Measurements from ENCODE around the gene KLHL4. TPM values are rescaled to one million over a fixed set of nuclear protein-coding genes. Genes with fewer than 3 reads are reported as not detected.
"Not testable (repeated sequence)": the region's sequence is repeated elsewhere in the genome, so short reads cannot be mapped to it uniquely, and the experiment has no call there.

KLHL4 gene
- total and polyA plus RNA-seq, 10 donors: 0.20 to 3.6 (median 2.6) TPM

GRCh38 chrX:87693204-87693603 lies 175.6 kb downstream of the KLHL4 start:
- DNase-seq: no peak
- intact Hi-C loops (cut with DNase I; ENCODE audit: low total_unique reads): no loop called here
- Histone ChIP-seq H3K4me1 (no peaks in the 10 kb centered on the region), H3K27me3 (replicated peaks in 1 of 7) (no peaks in the 10 kb centered on the region), H3K27ac (no peak overlapping the region), H3K4me3 (no peak overlapping the region), H3K36me3 (no peaks in the 10 kb centered on the region), H3K9me3 (no peaks in the 10 kb centered on the region)
- TF ChIP-seq POLR2A (IDR thresholded peaks at IDR 0.05) (no peak), CTCF (IDR thresholded peaks at IDR 0.05 in 8 of 11, conservative IDR thresholded peaks at IDR 0.05 in 3 of 11) (no peak), POLR2AphosphoS5 (IDR thresholded peaks at IDR 0.05) (no peak)
- 66 to 100% (median 85%) methylated on average over 1 of the region's 1 CpG for WGBS, 5 donors

- 44 to 74% (median 55%) methylated on average over 1 of the region's 1 CpG for WGBS, 5 donors
- intact Hi-C loops (cut with DNase I; ENCODE audit: low total_unique reads): no loop called here
- Histone ChIP-seq H3K36me3 (no peaks in the 10 kb centered on the region), H3K4me3 (no peak overlapping the region), H3K9me3 (no peaks in the 10 kb centered on the region), H3K4me1 (no peaks in the 10 kb centered on the region), H3K27ac (no peak overlapping the region), H3K27me3 (replicated peaks in 1 of 7) (no peaks in the 10 kb centered on the region)
- no peak for DNase-seq
- TF ChIP-seq POLR2AphosphoS5 (IDR thresholded peaks at IDR 0.05) (no peak), CTCF (IDR thresholded peaks at IDR 0.05 in 8 of 11, conservative IDR thresholded peaks at IDR 0.05 in 3 of 11) (no peak), POLR2A (IDR thresholded peaks at IDR 0.05) (no peak)
Observed at GRCh38 chrX:87697409-87697808, 179.8 kb downstream of the KLHL4 start.

GRCh38 chrX:87702795-87703194 lies 185.2 kb downstream of the KLHL4 start:
- Histone ChIP-seq H3K27me3 (replicated peaks in 1 of 7) (no peaks in the 10 kb centered on the region), H3K4me1 (no peaks in the 10 kb centered on the region), H3K36me3 (no peaks in the 10 kb centered on the region), H3K4me3 (no peak overlapping the region), H3K27ac (no peak overlapping the region), H3K9me3 (peaks cover 0 to 1% (median 0%) of the 10 kb centered on the region in 8 donors)
- TF ChIP-seq CTCF (IDR thresholded peaks at IDR 0.05 in 8 of 11, conservative IDR thresholded peaks at IDR 0.05 in 3 of 11) (no peak), POLR2AphosphoS5 (IDR thresholded peaks at IDR 0.05) (no peak), POLR2A (IDR thresholded peaks at IDR 0.05) (no peak)
- intact Hi-C loops (cut with DNase I; ENCODE audit: low total_unique reads): no loop called here
- whole genome bisulfite sequencing, 5 donors: 70 to 89% (median 79%) methylated on average over 3 of the region's 3 CpGs
- DNase-seq: no peak

GRCh38 chrX:87703469-87703868 lies 185.9 kb downstream of the KLHL4 start:
- H3K27me3 ChIP-seq (replicated peaks in 1 of 7); H3K27ac ChIP-seq; H3K36me3 ChIP-seq; intact Hi-C loops (cut with DNase I; ENCODE audit: low total_unique reads); H3K9me3 ChIP-seq; H3K4me1 ChIP-seq; DNase-seq; H3K4me3 ChIP-seq: not testable (repeated sequence)
- 85 to 93% (median 91%) methylated on average over 1 to 5 of the region's 5 CpGs for WGBS, 5 donors

- H3K4me3 ChIP-seq: no peak overlapping the region
- H3K27ac ChIP-seq: no peak overlapping the region
- H3K27me3 ChIP-seq (replicated peaks in 1 of 7): no peaks in the 10 kb centered on the region
- DNase-seq: no peak
- intact Hi-C loops (cut with DNase I; ENCODE audit: low total_unique reads): no loop called here
- H3K9me3 ChIP-seq: peaks cover 0 to 24% (median 9%) of the 10 kb centered on the region in 8 donors
- H3K36me3 ChIP-seq: no peaks in the 10 kb centered on the region
- TF ChIP-seq POLR2AphosphoS5 (IDR thresholded peaks at IDR 0.05) (no peak), POLR2A (IDR thresholded peaks at IDR 0.05) (no peak), CTCF (IDR thresholded peaks at IDR 0.05 in 8 of 11, conservative IDR thresholded peaks at IDR 0.05 in 3 of 11) (no peak)
- 76 to 94% (median 88%) methylated on average over 2 of the region's 2 CpGs for WGBS, 5 donors
- no peaks in the 10 kb centered on the region for H3K4me1 ChIP-seq
Observed at GRCh38 chrX:87706134-87706533, 188.5 kb downstream of the KLHL4 start.
